CD4-positive, alpha-beta T cell treated with Interleukin-21 for 1 hour (primary cell): ENCODE results near the gene TRIM24.
"Not testable (repeated sequence)": the region's sequence is repeated elsewhere in the genome, so short reads cannot be mapped to it uniquely, and the experiment has no call there.

ENCODE experiments used
- DNase-seq: peaks from one replicate; pipeline ENCODE4 v3.0.0-alpha.2; 2020

TRIM24 gene

DNA sequence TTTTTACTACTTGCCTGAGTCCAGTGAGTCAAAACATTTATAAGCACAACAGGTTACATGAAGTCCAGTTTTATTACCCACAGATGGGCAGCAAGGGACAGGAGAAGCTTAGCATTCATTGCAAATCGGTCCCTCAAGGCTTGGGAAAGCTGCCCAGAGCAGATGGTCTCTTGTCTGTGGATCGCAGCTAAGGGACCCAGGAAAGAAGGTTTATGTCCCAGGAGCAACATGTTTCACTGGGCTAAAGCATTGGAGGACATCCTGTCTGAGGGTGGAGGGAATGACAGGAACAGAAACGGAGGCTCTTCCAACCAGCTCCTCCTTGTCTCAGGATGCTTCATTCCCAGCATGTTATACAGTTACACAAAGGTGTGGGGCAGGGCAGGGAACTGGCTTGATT, 39.3 kb downstream of the TRIM24 start:
- DNase-seq = no peak

DNA sequence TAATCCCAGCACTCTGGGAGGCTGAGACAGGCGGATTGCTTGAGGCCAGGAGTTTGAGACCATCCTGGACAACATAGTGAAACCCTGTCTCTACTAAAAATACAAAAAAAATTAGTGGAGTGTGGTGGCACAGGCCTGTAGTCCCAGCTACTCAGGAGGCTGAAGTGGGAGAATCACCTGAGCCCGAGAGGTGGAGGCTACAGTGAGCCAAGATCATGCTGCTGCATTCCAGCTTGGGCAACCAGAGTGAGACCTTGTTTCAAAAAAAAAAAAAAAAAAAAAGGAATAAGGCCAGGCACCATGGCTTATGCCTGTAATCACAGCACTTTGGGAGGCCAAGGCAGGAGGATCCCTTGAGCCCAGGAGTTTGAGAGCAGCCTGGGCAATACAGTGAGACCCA, 40.2 kb downstream of the TRIM24 start:
- DNase-seq = not testable (repeated sequence)

DNA sequence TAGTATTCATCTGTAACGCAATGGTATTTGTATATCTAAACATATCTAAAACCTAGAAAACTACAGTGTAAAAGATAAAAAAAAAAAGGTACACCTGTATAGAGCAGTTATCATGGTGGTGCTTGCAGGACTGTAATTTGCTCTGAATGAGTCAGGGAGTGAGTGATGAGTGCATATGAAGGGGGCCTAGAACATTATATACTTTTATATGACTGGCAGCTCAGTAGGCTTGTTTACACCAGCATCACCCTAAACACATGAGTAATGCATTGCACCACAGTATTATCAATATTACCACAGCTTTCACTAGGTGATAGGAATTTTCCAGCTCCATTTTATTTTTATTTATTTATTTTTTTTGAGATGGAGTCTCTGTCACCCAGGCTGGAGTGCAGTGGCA, 40.8 kb downstream of the TRIM24 start:
- no peak for DNase-seq

DNA sequence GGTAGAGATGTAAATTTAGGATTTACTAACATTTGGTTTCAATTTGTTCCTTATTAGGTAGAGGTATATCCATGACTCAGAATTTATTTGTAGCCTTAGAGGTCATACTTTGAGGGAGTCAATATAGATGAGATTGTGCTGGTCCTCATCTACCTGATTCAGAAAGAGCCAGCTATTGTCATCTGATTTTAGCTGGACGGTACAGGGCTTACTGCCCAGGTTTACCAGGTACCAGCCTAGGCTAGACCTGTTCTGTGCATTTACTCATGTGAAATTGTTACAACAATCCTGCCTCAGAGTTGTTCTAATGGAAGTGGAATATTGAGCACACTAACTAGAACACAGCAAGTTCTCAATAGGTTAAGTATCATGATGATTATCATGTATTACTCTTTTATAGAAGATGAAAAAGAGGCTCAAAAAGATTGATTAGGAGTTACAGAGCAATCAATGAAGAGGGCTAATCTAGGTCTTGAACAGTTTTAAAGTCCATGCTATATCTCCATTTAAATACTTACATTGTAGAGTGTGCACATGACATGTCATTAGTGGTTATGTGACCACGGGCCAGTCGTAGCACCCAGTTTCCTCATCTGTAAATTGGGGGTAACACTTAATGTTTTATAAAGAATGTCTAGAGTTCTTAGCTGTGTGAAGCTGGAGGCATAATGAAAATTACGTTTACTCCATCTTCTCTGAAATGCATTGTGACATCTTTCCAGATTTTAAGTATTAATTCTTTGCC, 42.1 kb downstream of the TRIM24 start:
- no peak for DNase-seq

DNA sequence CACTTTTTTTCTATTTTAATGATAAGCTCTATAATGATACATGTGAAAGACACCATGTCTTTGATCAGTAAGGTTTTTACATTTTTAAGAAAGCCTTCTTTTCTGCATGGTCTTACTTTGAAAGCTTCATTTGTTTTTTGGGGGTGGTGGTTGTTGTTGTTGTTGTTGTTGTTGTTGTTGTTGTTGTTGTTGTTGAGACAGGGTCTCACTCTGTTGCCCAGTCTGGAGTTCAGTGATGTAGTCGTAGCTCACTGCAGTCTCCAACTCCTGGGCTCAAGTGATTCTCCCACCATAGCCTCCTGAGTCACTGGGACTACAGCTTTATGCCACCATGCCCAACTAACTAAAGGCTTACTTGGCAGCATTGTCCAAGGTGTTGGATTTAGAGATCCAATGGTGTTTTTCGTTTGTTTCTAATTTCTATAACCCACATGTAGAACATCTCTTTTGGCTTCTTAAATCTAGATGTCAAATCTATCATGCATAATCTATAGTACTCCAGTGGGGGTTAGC, 45.4 kb downstream of the TRIM24 start:
- DNase-seq = no peak

DNA sequence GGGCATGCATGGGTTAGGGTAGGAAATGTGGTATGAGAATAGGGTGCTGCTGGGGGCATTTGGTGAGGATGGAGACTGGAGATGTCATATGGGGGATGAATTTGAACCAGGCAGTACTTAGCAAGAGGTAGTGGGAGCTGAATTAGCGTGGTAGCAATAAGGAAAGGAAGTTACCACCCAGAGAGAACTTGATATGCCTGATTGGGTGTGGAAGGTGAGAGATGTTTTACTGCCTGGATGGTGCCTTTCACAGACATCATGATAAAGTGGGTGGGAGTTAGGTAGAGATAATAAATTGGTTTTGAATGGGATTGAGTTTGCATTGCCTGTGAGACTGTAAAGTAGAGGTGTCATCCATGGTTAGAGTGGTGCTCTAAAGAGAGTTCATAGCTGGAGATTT, 46.7 kb downstream of the TRIM24 start:
- DNase-seq = no peak

DNA sequence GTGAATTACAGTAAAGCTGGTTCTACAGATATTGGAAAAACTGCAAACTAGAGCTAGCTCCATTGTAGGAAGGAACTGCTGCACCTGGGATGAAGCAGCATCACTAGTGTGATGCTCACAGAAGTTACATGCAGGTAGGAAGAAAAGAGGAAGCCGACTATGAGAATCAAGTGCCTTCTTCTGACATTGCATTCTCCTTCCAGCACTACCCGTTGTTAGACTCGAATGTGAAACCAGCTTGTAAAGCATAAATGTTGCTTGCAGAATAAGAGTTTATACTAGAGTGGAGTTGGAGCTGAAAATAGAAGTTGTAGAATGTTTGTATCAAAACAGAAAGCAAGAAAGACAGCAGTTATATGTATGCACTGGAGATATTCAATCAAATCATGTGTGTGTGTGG, 49.9 kb downstream of the TRIM24 start:
- no peak for DNase-seq

DNA sequence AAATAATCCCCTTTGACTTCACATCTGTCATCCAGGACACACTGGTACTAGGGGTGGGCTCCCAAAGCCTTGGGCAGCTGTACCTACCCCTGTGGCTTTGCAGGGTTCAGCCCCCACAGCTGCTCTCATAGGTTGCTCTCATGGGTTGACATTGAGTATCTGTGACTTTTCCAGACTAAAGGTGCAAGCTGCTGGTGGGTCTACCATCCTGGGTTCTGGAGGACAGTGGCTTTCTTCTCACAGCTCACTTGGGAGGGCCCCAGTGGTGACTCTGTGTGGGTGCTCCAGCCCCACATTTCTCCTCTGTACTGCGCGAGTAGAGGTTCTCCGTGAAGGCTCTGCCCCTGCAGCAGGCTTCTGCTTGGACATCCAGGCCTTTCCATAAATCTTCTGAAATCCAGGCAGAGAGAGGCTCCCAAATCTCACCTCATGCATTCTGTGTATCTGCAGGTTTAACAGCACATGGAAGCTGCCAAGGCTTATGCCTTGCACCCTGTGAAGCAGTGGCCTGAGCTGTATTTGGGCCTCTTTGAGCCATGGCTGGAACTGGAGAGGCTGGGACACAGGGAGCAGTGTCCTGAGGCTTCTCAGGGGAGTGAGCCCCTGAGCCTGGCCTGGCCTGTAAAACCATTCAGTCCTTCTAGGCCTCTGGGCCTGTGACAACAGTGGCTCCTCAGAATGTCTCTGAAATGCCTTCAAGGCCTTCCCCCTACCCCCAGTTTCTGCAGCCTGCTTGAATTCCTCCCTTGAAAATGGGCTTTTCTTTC, 52.2 kb downstream of the TRIM24 start:
- DNase-seq = no peak

DNA sequence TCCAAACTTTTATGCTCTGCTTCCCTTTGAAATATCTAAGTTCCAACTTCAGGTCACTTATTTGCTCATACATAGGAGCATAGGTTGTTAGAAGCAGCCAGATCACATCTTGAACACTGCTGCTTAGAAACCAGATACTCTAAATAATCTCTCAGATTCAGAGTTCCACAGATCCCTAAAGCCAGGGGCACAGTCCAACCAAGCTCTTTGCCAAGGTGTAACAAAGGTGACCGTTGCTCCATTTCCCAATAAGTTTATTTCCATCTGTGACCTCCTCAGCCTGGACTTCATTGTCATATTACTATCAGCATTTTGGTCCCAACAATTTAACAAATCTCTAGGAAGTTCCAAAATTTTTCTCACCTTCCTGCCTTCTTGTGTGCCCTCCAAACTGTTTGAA, 52.8 kb downstream of the TRIM24 start:
- no peak for DNase-seq

DNA sequence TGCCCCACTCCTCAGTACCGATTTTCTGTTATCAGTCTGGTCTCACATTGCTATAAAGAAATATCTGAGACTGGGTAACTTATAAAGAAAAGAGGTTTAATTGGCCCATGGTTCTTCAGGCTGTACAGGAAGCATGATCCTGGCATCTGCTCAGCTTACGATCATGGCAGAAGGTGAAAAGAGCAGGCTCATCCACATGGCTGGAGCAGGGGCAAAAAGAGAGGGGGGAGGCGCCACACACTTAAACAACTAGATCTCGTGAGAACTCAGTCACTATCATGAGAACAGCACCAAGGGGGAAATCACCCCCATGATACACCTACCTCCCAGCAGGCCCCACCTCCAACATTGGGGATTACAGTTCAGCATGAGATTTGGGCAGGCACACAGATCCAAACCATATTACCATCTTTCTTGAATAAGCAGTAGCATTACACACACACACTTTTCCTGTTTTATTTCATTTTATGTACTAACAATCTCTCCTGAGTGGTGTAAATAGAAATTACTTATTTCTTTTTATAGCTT, 53.3 kb downstream of the TRIM24 start:
- DNase-seq = no peak

DNA sequence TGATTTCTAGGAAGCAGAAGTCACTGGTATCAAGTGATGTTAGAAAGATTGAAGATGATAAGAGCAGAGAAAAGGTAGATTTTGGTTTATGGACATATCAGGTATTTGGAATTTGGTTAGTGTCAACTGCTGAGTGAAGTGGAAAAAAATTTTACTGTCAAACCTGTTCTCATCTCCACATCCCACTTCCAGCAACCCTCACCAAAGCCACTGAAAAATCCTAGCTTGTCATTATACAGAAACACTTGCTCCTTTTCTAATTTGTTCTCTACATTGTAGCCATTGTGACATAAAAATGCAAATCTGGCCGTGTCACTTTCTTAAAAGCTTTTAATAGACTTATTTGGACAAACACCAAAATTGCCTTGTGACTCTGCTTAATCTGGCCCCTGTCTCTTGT, 54.0 kb downstream of the TRIM24 start:
- DNase-seq = no peak

DNA sequence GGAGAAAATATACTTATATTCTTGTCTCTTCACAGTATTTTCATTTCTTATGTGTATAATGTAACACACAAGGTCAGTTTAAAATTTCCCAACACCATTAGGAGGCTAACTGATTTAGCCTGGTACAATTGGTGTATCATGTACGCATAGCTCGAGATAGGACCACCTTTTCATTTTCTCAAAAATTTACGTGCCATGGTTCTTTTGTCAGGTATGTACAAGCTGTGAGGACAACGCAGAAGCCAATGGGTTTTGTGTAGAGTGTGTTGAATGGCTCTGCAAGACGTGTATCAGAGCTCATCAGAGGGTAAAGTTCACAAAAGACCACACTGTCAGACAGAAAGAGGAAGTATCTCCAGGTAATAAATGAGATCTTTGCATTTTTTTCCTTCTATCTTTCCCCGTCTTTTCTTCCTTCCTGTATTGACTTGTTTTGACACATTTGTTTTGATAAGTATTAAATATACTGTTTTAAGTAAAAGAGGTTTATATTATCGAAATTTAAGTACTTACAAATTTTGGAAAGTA, 55.0 kb downstream of the TRIM24 start:
- DNase-seq = no peak

DNA sequence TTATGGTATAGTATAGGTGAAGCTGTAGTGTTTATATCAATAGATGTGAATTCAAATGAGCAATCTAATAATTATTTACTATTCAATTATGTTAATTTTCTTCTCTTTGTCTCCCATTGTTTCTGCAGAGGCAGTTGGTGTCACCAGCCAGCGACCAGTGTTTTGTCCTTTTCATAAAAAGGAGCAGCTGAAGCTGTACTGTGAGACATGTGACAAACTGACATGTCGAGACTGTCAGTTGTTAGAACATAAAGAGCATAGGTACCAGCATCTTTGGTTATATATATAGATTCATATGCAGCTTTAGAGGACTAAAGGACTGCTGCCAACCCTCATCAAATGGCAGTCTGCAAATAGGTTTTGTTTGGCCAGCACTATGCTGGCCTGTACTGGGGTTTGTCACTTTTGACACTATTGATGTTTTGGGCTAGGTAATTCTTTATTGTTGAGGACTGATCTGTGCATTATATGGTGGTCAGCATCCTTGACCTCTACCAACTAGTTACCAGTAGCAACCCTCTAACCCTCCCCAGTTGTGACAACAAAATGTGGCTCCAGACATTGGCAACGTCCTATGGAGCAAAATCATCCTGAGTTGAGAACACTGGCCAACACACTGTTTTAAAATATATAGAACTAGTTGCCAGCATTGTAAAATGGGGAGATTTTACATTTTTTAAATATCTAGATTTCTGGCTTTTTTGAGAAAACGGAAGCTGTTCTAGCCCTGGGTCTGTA, 59.2 kb downstream of the TRIM24 start:
- DNase-seq = no peak

DNA sequence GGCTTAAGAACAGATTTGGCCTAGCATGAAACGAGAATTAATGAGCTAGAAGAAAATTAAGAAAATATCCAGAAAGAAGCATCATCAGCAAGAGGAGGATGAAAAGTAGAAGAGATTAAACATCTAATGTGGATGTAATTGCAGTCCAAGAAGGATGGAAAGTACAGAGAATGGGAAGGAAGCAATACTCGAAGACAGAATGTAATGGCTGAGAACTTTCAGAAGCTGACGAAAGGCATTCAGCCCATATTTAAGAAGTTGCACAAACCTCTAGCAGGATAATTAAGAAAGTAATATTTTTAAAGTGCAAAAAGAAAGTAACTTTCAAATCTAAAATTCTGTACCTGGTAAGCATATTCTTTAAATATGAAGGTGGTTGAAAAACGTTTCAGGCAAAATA, 60.7 kb downstream of the TRIM24 start:
- no peak for DNase-seq

DNA sequence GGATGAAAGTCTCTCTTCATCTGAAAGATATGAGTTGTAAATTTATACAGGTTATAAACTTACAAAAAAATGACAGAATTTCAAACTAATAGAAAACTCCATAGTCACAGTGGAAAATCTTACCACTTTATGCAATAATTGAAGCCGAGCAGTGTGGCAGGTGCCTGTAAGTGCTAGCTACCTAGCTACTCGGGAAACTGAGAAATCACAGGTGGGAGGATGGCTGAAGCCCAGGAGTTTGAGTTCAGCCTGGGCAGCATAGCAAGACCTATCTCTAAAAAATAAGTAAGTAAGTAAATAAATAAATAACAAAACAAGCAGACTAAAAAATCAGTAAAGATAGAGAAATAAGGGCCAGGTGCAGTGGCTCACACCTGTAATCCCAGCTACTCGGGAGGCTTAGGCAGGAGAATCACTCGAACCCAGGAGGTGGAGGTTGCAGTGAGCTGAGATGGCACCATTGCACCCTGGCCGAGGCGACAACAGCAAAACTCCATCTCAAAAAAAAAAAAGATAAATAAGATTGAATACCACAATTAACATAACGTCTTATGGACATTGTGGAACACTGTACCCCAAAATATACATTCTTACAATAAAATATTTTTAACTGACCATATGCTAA, 61.9 kb downstream of the TRIM24 start:
- DNase-seq = no peak

DNA sequence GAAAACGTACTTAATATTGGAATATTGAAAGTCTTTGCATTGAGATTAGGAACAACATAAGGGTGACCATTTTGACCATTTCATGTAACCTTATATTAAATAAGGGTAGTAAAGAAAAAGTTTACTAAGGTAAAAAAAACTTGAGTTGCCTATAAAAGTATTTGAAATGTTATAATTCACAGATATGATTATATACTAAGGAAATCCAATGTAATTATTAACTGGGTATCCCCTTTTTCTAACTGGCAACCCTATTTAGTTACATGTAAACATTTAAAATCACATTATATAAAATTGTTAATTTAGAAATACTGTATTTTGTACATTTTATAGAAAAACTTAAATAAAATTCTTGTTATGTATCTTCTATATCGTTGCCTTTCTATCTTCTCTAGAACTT, 64.2 kb downstream of the TRIM24 start:
- no peak for DNase-seq

DNA sequence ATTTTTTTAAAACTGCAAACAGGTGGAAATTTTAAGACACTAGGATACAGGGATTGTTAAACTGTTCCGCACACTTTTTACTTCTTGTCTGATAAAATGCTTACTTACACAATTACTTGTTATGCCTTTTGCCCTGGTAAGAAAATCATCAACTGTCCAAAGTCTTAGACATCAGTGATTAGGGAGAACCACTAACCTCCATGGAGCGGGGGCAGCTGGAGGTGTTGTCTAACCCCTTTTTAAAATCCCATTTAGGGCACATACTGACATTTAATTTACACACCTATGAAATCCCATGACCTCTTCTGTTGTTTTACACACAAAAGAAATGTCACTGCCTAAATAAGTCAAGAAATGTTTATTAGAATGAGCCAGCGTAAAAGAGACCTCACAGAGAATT, 65.7 kb downstream of the TRIM24 start:
- no peak for DNase-seq

DNA sequence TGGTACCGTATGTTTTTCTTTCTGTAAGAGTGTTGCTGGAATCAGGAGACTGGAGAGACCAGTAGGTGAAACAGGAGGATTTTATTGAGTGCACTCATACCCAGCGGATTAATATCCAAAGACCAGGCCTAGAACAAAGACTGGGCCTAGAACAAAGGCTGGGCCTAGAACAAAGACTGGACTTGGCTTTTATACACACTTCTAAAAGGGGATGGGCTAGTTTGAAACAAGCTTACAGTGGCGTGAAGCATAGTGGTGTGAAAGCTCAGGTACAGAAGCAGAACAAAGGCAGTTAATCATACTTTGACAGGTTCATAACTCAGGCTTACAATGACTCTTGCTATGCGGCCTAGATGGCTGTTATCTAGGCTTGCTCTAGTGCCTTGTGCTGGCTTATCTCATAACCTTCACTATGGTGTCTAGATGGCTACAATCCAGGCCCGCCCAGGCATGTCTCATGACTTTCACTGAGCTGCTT, 67.7 kb downstream of the TRIM24 start:
- peak; percentile 23 for DNase-seq

DNA sequence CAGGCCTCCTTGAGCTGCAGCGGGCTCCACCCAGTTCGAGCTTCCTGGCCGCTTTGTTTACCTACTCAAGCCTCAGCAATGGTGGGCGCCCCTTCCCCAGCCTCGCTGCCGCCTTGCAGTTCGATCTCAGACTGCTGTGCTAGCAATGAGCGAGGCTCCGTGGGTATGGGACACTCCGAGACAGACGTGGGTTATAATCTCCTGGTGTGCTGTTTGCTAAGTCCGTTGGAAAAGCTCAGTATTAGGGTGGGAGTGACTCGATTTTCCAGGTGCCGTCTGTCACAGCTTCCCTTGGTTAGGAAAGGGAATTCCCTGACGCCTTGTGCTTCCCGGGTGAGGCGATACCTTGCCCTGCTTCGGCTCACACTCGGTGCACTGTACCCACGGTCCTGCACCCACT, 76.8 kb downstream of the TRIM24 start:
- DNase-seq = not testable (repeated sequence)

DNA sequence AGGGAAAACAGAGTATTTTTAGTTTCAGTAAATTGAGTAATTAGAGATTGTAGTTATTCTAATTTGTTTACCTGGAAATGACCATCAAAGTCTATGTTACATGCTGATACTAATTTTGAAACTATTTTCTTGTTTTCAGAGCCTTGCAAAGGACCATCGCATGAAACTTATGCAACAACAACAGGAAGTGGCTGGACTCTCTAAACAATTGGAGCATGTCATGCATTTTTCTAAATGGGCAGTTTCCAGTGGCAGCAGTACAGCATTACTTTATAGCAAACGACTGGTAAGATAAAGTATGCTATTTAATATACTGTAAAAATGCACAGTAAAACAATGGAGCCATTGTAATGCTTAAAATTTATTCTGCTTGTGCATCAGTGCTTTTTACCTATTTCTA, 78.5 kb downstream of the TRIM24 start:
- DNase-seq = no peak

DNA sequence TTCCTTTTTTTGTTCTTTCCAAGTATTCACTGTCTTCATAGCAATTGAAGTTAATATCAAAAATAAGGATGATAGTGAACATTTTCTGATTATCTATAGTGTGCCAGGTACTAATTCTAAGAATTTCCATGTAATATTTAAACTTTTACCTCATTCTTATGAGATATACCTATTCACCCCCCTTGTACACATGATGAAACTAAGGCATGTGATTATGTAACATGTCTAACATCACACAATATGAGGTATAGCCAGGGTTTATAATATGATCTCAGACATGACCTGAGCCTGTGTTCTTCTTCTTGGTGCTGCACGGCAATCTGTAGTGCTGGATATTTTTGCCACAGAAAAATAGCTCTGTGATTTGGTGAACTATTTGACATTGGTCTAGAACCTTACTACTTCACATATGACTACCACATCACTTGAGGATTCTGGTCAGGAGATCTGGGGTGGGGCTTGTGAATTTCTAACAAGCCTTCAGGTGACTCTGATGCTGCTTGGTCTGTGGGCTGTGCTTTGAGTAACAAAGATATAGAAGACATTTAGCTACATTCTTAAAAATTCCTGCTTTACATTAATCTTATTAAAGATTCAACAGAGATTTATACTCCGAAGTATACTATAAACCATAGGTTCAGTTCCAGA, 79.1 kb downstream of the TRIM24 start:
- DNase-seq = no peak

DNA sequence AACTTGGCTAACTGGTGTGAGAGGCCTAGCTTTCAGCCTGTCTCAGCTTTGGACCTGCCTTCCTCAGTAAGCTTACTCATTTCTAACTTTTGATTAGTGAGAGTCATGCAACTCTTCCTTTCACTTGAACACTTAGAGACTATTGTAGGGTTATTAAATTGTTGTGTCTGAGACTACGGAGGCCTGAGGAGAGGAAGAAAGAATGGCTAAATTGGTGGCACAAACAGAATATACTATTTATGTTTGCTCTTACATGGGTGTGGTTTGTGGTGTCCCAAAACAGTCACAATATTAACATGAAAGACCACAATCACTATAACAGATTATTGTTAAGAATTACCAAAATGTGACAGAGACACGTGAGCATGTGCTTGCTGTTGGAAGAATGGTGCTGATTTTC, 82.1 kb downstream of the TRIM24 start:
- DNase-seq = no peak
